DMS53 (cell line): ENCODE measurements around the gene HTR3B.
"Not testable (repeated sequence)": the region's sequence is repeated elsewhere in the genome, so short reads cannot be mapped to it uniquely, and the experiment has no call there.

Experiments
- DNase-seq: peaks from one replicate; lab custom pipeline; 2025; lab: John Stamatoyannopoulos, UW

Gene HTR3B

DNA sequence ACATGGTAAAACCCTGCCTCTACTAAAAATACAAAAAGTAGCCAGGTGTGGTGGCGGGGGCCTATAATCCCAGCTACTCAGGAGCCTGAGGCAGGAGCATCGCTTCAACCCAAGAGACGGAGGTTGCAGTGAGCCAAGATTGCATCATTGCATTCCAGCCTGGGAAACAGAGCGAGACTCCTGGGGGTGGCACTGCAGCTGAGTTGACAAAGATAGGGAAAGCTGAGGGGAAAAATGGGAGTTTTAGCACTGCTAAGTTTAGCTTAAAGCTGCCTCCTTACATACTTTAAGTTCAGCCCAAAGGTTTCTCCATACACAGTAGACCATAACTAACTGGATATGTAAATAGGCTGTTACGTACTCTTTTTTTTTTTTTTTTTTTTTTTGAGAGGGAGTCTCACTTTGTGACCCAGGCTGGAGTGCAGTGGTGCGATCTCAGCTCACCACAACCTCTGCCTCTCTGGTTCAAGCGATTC lies 20.2 kb upstream of the HTR3B start:
- no peak for DNase-seq

DNA sequence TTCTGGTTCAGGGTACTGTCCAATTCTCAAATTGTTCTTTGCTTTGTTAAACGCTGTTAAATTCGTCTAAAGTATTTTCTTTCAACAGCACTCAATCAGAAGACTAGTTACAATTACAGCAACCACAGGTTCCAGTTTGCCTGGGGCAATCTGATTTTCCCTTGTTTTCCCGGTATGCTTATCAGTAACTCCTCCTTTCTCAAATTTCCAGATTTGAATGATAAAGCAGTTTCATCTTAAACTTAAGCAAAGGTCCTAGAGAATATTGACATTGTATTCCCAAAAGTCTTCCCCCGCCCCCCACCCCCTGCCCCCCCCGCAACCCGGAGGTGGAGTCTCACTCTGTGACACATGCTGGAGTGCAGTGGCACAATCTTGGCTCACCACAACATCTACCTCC lies 18.7 kb upstream of the HTR3B start:
- DNase-seq, result no peak

GRCh38 chr11:113888848-113889247 lies 15.7 kb upstream of the HTR3B start:
- no peak for DNase-seq

DNA sequence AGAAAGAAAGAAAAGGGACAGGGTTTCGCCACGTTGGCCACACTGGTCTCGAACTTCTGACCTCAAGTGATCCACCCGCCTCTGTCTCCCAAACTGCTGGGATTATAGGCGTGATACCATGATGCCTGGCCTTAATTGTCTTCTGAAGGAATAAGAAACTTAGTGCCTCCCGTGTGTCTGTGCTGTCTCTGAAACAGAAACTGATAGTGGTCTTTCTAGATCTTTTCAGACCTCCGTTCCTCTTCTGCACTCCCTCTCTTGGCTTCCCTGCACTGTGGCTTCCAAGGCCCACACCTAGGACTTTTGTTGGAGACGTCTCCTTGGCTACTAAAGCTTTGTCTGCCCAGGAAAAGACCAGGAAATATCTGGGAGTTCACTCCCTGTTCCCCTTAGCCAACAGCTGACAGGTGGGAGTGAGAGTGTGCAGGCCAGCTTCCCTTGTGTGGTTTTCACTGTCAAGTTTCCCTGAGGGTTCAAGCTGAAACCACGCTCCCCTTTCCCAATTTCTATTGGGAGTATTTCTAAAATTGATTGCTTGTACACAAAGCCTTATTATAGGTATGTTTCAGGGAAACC lies 10.1 kb upstream of the HTR3B start:
- DNase-seq, result no peak

- DNase-seq, result peak; percentile 16
Measured at GRCh38 chr11:113895367-113896155, 9.0 kb upstream of the HTR3B start.

DNA sequence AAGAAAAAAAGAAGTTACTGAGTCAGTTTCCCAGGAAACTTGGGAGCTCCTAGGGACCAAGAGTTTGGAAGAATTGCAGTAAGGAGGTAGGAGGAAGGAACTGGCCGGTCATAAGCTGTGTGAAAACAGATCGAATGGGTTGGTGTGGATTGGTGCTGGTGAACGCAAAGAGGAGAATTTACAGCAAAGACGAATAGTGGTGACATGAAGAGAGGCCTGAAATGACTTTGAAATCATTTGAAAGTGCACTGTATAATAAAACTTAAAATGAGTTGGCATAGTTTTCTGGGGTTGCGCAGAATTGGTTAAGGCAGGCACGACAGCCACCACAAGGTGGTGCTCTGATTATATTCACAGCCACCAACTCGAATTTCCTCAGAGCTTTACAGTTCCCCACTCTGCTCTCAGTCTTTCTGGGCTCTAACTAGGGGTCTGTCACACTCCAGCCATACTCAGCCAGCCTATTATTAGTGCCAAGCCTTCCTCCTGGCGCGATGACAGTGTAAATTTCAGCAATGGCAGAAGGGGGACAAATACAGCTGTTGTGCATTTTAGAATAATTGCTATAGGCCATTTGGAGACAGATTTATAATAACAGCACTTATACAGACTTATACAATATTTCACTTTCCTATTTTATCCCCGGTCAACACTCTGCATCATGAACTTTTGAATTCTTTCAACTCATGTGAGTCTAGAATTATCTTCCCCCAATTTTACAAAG lies 8.3 kb upstream of the HTR3B start:
- DNase-seq, result peak; percentile 65

GRCh38 chr11:113901141-113901540 lies 3.5 kb upstream of the HTR3B start:
- no peak for DNase-seq

- peak; percentile 62 for DNase-seq
Measured at GRCh38 chr11:113906038-113906437, 1.4 kb downstream of the HTR3B start.

DNA sequence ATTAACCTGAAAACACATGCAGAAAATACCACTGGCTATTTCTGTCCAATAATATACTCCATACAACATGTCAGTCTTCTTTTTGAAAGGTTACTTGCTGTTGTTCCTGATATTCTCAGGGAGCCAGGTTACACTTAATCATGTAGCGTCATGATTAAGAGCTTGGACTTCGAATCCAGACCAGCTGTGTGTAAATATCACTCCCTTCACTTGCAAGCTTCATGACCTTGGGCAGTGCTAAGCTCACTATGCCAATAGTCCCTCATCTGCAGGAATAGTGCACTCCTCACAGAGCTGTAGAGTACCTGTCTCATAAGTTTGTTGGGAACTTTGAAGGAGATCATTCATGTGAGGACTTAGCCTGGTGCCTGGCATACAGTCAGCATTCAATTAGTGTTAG lies 1.9 kb downstream of the HTR3B start:
- DNase-seq, result peak; percentile 5

DNA sequence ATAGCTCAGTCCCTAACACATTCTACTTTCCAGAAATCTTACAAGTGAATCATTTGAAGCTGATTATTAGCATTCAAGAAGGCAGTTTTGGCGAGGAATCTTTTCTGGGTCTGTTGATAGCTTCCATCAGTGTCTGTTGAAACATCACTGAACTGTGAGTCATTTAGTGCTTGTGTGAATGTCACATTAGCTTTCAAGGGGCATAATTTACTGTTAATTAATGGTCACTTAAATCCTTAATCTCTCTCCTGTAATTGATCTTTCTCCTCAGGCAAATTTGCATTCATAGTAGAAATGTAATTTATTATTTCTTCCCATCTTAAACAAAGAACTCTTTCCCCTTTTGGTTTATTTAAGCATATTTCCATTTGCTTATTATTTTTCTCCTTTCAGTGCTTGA lies 2.6 kb downstream of the HTR3B start:
- DNase-seq, result no peak

GRCh38 chr11:113907681-113908080 lies 3.1 kb downstream of the HTR3B start:
- DNase-seq, result no peak

GRCh38 chr11:113908098-113908497 lies 3.5 kb downstream of the HTR3B start:
- DNase-seq, result no peak

DNA sequence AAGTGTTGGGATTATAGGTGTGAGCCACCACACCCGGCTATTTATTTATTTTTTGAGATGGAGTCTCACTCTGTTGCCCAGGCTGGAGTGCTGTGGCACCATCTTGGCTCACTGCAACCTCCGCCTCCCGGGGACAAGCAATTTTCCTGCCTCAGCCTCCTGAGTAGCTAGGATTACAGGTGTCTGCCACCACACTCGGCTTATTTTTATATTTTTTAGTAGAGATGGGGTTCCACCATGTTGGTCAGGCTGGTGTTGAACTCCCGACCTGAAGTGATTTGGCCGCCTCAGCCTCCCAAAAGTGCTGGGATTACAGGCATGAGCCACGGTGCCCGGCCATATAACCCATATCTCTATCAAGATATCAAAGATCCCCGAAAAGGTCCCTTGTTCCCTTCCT lies 6.9 kb downstream of the HTR3B start:
- not testable (repeated sequence) for DNase-seq

GRCh38 chr11:113923572-113923971 lies 19.0 kb downstream of the HTR3B start:
- no peak for DNase-seq

- no peak for DNase-seq
Measured at GRCh38 chr11:113926273-113927197, 21.9 kb downstream of the HTR3B start.

DNA sequence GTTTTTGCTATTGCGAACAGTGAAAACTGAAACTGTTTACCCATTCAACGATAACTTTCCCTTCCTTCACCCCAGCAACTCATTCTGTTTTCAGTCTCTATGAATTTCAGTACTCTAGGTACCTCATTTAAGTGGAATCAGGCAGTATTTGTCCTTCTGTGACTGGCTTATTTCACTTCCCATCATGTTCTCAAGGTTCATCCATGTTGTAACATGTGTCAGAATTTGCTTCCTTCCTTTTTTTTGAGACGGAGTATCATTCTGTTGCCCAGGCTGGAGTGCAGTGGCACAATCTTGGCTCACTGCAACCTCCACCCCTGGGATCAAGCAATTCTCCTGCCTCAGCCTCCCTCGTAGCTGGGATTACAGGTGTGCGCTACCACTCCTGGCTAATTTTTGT lies 23.7 kb downstream of the HTR3B start:
- no peak for DNase-seq

- no peak for DNase-seq
Measured at GRCh38 chr11:113932788-113933187, 28.2 kb downstream of the HTR3B start.

DNA sequence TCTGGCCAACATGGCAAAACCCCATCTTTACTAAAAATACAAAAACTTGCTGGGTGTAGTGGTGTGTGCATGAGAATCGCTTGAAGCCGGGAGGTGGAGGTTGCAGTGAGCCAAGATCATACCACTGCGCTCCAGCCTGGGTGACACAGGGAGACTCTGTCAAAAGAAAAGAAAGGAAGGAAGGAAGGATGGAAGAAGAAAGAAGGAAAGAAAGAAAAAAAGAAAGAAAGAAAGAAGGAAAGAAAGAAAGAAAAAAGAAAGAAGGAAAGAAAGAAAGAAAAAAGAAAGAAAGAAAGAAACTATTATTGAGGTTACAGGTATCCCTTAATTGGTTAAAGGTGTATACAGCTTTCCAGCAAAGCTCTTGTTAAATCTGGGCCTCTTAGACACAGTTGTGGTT lies 29.6 kb downstream of the HTR3B start:
- DNase-seq, result not testable (repeated sequence)

GRCh38 chr11:113934761-113935160 lies 30.2 kb downstream of the HTR3B start:
- DNase-seq, result peak; percentile 32

GRCh38 chr11:113935858-113936257 lies 31.3 kb downstream of the HTR3B start:
- DNase-seq, result no peak

DNA sequence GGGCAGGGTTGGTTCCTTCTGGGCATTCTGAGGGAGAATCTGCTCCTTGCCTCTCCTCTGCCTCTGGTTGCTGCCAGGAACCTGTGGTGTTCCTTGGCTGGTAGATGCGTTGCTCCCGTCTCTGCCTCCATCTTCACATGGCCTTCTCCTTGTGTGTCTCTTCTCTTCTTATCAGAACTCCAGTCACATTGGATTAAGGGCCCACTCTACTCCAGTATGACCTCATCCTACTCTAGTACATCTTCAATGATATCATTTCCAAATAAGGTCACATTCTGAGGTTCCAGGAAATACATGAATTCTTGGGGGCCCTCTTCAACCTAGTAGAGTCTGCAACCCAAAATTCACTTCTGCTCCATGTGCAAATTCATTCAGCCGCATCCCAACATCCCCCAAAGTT lies 33.3 kb downstream of the HTR3B start:
- no peak for DNase-seq

DNA sequence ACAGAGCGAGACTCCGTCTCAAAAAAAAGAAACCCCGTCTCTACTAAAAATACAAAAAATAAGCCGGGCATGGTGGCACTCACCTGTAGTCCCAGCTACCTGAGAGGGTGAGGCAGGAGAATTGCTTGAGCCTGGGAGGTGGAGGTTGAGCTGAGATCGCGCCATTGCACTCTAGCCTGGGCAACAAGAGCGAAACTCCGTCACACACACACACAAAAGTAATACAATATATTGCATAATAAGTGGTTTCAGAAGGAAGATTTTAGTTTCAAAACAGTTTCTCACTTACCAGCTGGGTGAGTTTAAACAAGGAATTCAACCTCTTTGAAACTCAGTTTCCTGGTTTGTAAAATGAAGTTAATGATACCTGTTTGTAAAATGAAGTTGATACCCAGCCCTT lies 37.7 kb downstream of the HTR3B start:
- no peak for DNase-seq
